RWPE2 (cell line): ENCODE data around the gene BRD9.
A peak's percentile ranks its signal among the peaks of the same experiment; 100 is the strongest.

Experiments used
- ATAC-seq: fragments of 200-7000 bp; cut with Tn5 transposase; 3 replicates; pipeline ENCODE4 v1.9.1; 2021; ENCODE audit warnings: low read depth
- DNase-seq: peaks from one replicate; pipeline ENCODE4 v3.0.0-alpha.2; 2020; ENCODE audit warnings: low spot score
- H3K27ac ChIP-seq: fragments of 450-650 bp; 2 replicates; pipeline ENCODE4 v1.5.1; 2017; ENCODE audit warnings: mild to moderate bottlenecking; ENCODE audit not compliant: poor library complexity, severe bottlenecking
- H3K27me3 ChIP-seq: fragments of 250-450 bp; sonication (Bioruptor Pico); 2 replicates; pipeline ENCODE4 v1.5.1; 2021; ENCODE audit warnings: mild to moderate bottlenecking, moderate library complexity; ENCODE audit not compliant: insufficient read depth, poor library complexity, severe bottlenecking
- H3K36me3 ChIP-seq: fragments of 250-450 bp; sonication (Bioruptor Pico); 2 replicates; pipeline ENCODE4 v1.5.1; 2020; ENCODE audit warnings: low read depth, mild to moderate bottlenecking, moderate library complexity
- H3K4me1 ChIP-seq: fragments of 250-450 bp; sonication (Bioruptor Pico); 2 replicates; pipeline ENCODE4 v1.5.1; 2021; ENCODE audit warnings: mild to moderate bottlenecking, moderate library complexity; ENCODE audit not compliant: insufficient read depth, poor library complexity, severe bottlenecking
- H3K4me3 ChIP-seq: fragments of 250-450 bp; sonication (Bioruptor Pico); 2 replicates; pipeline ENCODE4 v1.5.1; 2021; ENCODE audit warnings: mild to moderate bottlenecking, moderate library complexity; ENCODE audit not compliant: severe bottlenecking
- H3K9me3 ChIP-seq: fragments of 250-450 bp; sonication (Bioruptor Pico); 2 replicates; pipeline ENCODE4 v1.5.1; 2021; ENCODE audit warnings: mild to moderate bottlenecking, moderate library complexity; ENCODE audit not compliant: severe bottlenecking
- CTCF ChIP-seq: fragments of 450-650 bp; IDR thresholded peaks from one replicate; pipeline ENCODE4 v1.5.1; 2017; ENCODE audit warnings: mild to moderate bottlenecking, moderate library complexity; ENCODE audit not compliant: poor library complexity, severe bottlenecking

Gene BRD9

GRCh38 chr5:907366-907910 lies 14.8 kb upstream of the BRD9 start:
- peaks cover 78% of the 10 kb centered on the region for H3K36me3 ChIP-seq
- no peak for TF ChIP-seq CTCF
- peaks cover 9% of the 10 kb centered on the region for H3K4me1 ChIP-seq
- no peaks in the 10 kb centered on the region for H3K27me3 ChIP-seq
- H3K4me3 ChIP-seq = no peak overlapping the region
- ATAC-seq (no peak), DNase-seq (no peak)
- no peaks in the 10 kb centered on the region for H3K9me3 ChIP-seq
- H3K27ac ChIP-seq = no peak overlapping the region

GRCh38 chr5:905139-905642 lies 12.6 kb upstream of the BRD9 start:
- peak; percentile 29 for DNase-seq
- H3K27ac ChIP-seq = no peak overlapping the region
- H3K4me3 ChIP-seq = no peak overlapping the region
- peaks cover 95% of the 10 kb centered on the region for H3K36me3 ChIP-seq
- no peak for TF ChIP-seq CTCF
- H3K27me3 ChIP-seq = no peaks in the 10 kb centered on the region
- no peak for ATAC-seq
- no peaks in the 10 kb centered on the region for H3K9me3 ChIP-seq
- no peaks in the 10 kb centered on the region for H3K4me1 ChIP-seq

- DNase-seq = no peak
- TF ChIP-seq CTCF = no peak
- Histone ChIP-seq H3K4me1 (no peaks in the 10 kb centered on the region), H3K36me3 (peaks cover 88% of the 10 kb centered on the region), H3K27me3 (no peaks in the 10 kb centered on the region), H3K9me3 (no peaks in the 10 kb centered on the region), H3K4me3 (no peak overlapping the region), H3K27ac (no peak overlapping the region)
- no peak for ATAC-seq
Measured at GRCh38 chr5:903756-904096, 11.1 kb upstream of the BRD9 start.

- Histone ChIP-seq H3K27me3 (no peaks in the 10 kb centered on the region), H3K27ac (no peak overlapping the region), H3K9me3 (no peaks in the 10 kb centered on the region), H3K36me3 (peaks cover 74% of the 10 kb centered on the region), H3K4me1 (no peaks in the 10 kb centered on the region), H3K4me3 (no peak overlapping the region)
- TF ChIP-seq CTCF = no peak
- ATAC-seq = no peak
- DNase-seq = no peak
Measured at GRCh38 chr5:902129-902916, 9.7 kb upstream of the BRD9 start.

- DNase-seq = no peak
- Histone ChIP-seq H3K9me3 (no peaks in the 10 kb centered on the region), H3K4me3 (no peak overlapping the region), H3K27me3 (no peaks in the 10 kb centered on the region), H3K27ac (no peak overlapping the region), H3K36me3 (peaks cover 70% of the 10 kb centered on the region), H3K4me1 (no peaks in the 10 kb centered on the region)
- no peak for ATAC-seq
- TF ChIP-seq CTCF = no peak
Measured at GRCh38 chr5:900781-901180, 8.2 kb upstream of the BRD9 start.
